HepG2 (cell line): ENCODE measurements around the gene NFAT5. TPM values are rescaled to one million over a fixed set of nuclear protein-coding genes. Genes with fewer than 3 reads are reported as not detected.

ENCODE experiments used
- ATAC-seq: fragments of 200-7000 bp; cut with Tn5 transposase; 3 replicates; pipeline ENCODE4 v1.9.1; 2020; ENCODE audit warnings: mild to moderate bottlenecking, moderate library complexity
- BruUV-seq: library from RNA; stranded (reverse); fragments of 400-500 nt; replicated peaks from 2 replicates; lab custom pipeline; 2021; lab: Mats Ljungman, UMichigan
- CTCF ChIA-PET: fragments of 300-600 bp; formaldehyde crosslinking; extraction: SDS; loops from one replicate; lab custom pipeline; 2021; ENCODE audit warnings: low total read pairs, inconsistent platforms, low intra/inter-chr PET ratio; lab: Yijun Ruan, JAX
- POLR2A ChIA-PET: fragments of 350-600 bp; sonication (Branson Sonifier 250); formaldehyde crosslinking; loops from one replicate; lab custom pipeline; 2020; ENCODE audit warnings: antibody characterized with exemption, inconsistent platforms; lab: Yijun Ruan, JAX
- DNase-seq: peaks from one replicate; pipeline ENCODE4 v3.0.0-alpha.2; 2015; ENCODE audit warnings: low spot score
- FAIRE-seq: peaks from 3 replicates; lab custom pipeline; 2011; peaks lifted over from hg19 to GRCh38; lab: Jason Lieb, UNC
- H2AFZ ChIP-seq: one replicate; pipeline ENCODE4 v1.6.1; 2011; ENCODE audit warnings: low read length, inconsistent platforms
- H3K27ac ChIP-seq: fragments of 300-600 bp; 3 replicates; pipeline ENCODE4 v1.8.0; 2011; ENCODE audit warnings: mixed run types, mild to moderate bottlenecking, mixed read lengths, low read length, inconsistent platforms; ENCODE audit not compliant: insufficient read depth; ENCODE audit errors: extremely low read length
- H3K27me3 ChIP-seq, 2 experiments: fragments of 200-600 bp in 1 of 2; 2 replicates in 1 of 2; 3 replicates in 1 of 2; pipeline versions ENCODE4 v1.6.0 to v1.8.0; 2011; ENCODE audit warnings: low read length in 2 of 2, mild to moderate bottlenecking in 2 of 2, moderate library complexity in 2 of 2, inconsistent platforms in 1 of 2; ENCODE audit not compliant: insufficient read depth in 2 of 2, control insufficient read depth in 1 of 2
- H3K36me3 ChIP-seq, 2 experiments: fragments of 200-600 bp in 1 of 2; replicated peaks in 1 of 2; 2 replicates in 1 of 2; 3 replicates in 1 of 2; pipeline versions ENCODE4 v1.5.1 to v1.8.0; 2011; ENCODE audit warnings: low read length in 2 of 2, inconsistent platforms in 1 of 2; ENCODE audit not compliant: insufficient read depth in 2 of 2, control insufficient read depth in 1 of 2
- H3K4me1 ChIP-seq: 2 replicates; pipeline ENCODE4 v1.5.1; 2012; ENCODE audit warnings: low read length, inconsistent platforms; ENCODE audit not compliant: insufficient read depth
- H3K4me2 ChIP-seq: 2 replicates; pipeline ENCODE4 v1.6.0; 2011; ENCODE audit warnings: low read depth, low read length, inconsistent platforms
- H3K4me3 ChIP-seq, 3 experiments: fragments of 200-600 bp in 1 of 3; sonication (generic), shearing (Covaris generic) in 1 of 3; replicated peaks in 1 of 3; 2 replicates each; pipeline ENCODE4 v1.5.1; 2011 to 2016; ENCODE audit warnings: low read length in 3 of 3, inconsistent platforms in 2 of 3, low read depth in 2 of 3, mild to moderate bottlenecking in 2 of 3, control low read depth in 1 of 3, mixed read lengths in 1 of 3; ENCODE audit not compliant: insufficient read depth in 1 of 3
- H3K79me2 ChIP-seq: one replicate; pipeline ENCODE4 v1.6.1; 2011; ENCODE audit warnings: low read length, inconsistent platforms; ENCODE audit not compliant: insufficient read depth
- H3K9ac ChIP-seq: 2 replicates; pipeline ENCODE4 v1.6.0; 2011; ENCODE audit warnings: mild to moderate bottlenecking, low read depth, low read length, inconsistent platforms; ENCODE audit not compliant: insufficient read depth
- H3K9me3 ChIP-seq: 2 replicates; pipeline ENCODE4 v1.5.1; 2012; ENCODE audit warnings: mild to moderate bottlenecking, low read length
- H4K20me1 ChIP-seq: 2 replicates; pipeline ENCODE4 v1.6.0; 2011; ENCODE audit warnings: inconsistent platforms, mild to moderate bottlenecking, low read length, moderate library complexity; ENCODE audit not compliant: insufficient read depth
- ADNP ChIP-seq: sonication (generic); formaldehyde crosslinking; IDR thresholded peaks from 2 replicates; pipeline ENCODE4 v1.4.0; 2020; ENCODE audit warnings: missing genetic modification reagents
- ATM ChIP-seq: fragments of 450-650 bp; IDR thresholded peaks from 2 replicates; pipeline ENCODE4 v1.7.1; 2017; ENCODE audit warnings: mild to moderate bottlenecking, borderline replicate concordance
- HOXA5 ChIP-seq: sonication (generic); formaldehyde crosslinking; IDR thresholded peaks from 2 replicates; pipeline ENCODE4 v1.4.0; 2020; ENCODE audit warnings: missing genetic modification reagents
- KLF6 ChIP-seq: IDR thresholded peaks from 2 replicates; pipeline ENCODE4 v1.8.0; 2016; ENCODE audit warnings: missing biosample characterization, missing genetic modification reagents
- NR3C1 ChIP-seq: sonication (generic); formaldehyde crosslinking; IDR thresholded peaks from 2 replicates; pipeline ENCODE4 v1.4.0; 2020; ENCODE audit warnings: missing genetic modification reagents
- TBP ChIP-seq: sonication (generic); formaldehyde crosslinking; IDR thresholded peaks from 2 replicates; pipeline ENCODE4 v1.5.0; 2020; ENCODE audit warnings: missing genetic modification reagents
- ZNF530 ChIP-seq: sonication (generic); formaldehyde crosslinking; IDR thresholded peaks from 2 replicates; pipeline ENCODE4 v1.5.0; 2020; ENCODE audit warnings: low read depth, mild to moderate bottlenecking, missing genetic modification reagents
- ZSCAN5A ChIP-seq: sonication (generic); formaldehyde crosslinking; IDR thresholded peaks from 2 replicates; pipeline ENCODE4 v1.8.0; 2022; ENCODE audit warnings: mild to moderate bottlenecking, missing genetic modification reagents, borderline replicate concordance
- in situ Hi-C: cut with HindIII; loops from 2 replicates; pipeline ENCODE4 v1.10.0; 2017; ENCODE audit warnings: low pct_unique_long_range_greater_than_20kb; ENCODE audit not compliant: extremely low pct_ligation_motif_present
- intact Hi-C: fragments of 100-400 bp; cut with micrococcal nuclease; formaldehyde crosslinking; loops from one replicate; pipeline ENCODE4 v1.10.0; 2022; ENCODE audit not compliant: unreplicated experiment
- polyA plus RNA-seq, 8 experiments: library from polyadenylated mRNA; depleted of rRNA in 3 of 8; stranded (reverse) in 7 of 8; unstranded in 1 of 8; fragments of >200 nt; fragmentation: Illumina TruSeq in 4 of 8; extraction: Trizol in 4 of 8; gene quantifications; 2 replicates each; pipeline versions ENCODE4 v1.2.1 to v1.2.3, GENCODE V29; 2011 to 2016; ENCODE audit warnings: low read depth in 4 of 8, missing spikeins in 1 of 8, mixed read lengths in 1 of 8; ENCODE audit not compliant: insufficient read depth in 1 of 8
- total RNA-seq, 5 experiments: library from RNA; depleted of rRNA; stranded (reverse); fragments of >200 nt; fragmentation: Illumina TruSeq; extraction: Trizol; gene quantifications; 2 replicates each; pipeline ENCODE4 v1.2.3, GENCODE V29; 2016; ENCODE audit warnings: low read depth in 1 of 5
- TF ChIP-seq, protein P1 (sequence below): sonication (generic); formaldehyde crosslinking; IDR thresholded peaks from one replicate; pipeline ENCODE4 v1.5.1; 2020; ENCODE audit warnings: mild to moderate bottlenecking, missing genetic modification reagents; ENCODE audit errors: not compliant biosample characterization
- TF ChIP-seq, protein P2 (sequence below): sonication (generic); formaldehyde crosslinking; IDR thresholded peaks from 2 replicates; pipeline ENCODE4 v1.8.1; 2023; ENCODE audit warnings: mild to moderate bottlenecking, moderate library complexity, missing genetic modification reagents
- TF ChIP-seq, protein P3 (sequence below): sonication (generic); formaldehyde crosslinking; conservative IDR thresholded peaks from 2 replicates; pipeline ENCODE4 v1.4.0; 2020; ENCODE audit warnings: missing genetic modification reagents

The NFAT5 gene
- total and polyA plus RNA-seq, 2 of the 13 experiments (the other 11 are each of a cell fraction or from before 2014, with no cell fraction given): 20.5 to 54.3 TPM

DNA sequence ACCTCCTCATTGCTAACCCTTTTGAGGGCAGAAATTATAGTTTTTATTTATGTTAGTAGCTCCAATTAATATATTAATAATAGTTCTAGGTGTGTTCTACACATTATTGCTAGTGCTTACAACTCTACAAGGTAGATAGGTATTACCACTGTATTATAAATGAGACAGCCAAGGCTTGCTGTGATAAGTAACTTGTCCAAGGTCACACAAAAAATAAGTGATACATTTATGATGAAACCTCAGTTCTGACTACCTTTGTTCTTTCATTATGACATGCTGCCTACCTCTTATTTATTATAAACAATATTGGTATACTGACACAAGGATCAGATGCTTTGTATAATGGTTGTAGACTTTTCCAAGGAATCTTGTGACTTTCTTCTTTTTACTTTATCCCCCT lies 41.2 kb downstream of the NFAT5 start:
- no peak overlapping the region for H3K4me2 ChIP-seq
- H3K27me3 ChIP-seq: no peaks in the 10 kb centered on the region
- FAIRE-seq: no peak
- H3K27ac ChIP-seq: no peak overlapping the region
- BruUV-seq: no TSS peak
- H4K20me1 ChIP-seq: peaks cover 45% of the 10 kb centered on the region
- ChIA-PET CTCF (no interaction called here), POLR2A (no interaction called here)
- in situ Hi-C loops: no loop called here
- TF ChIP-seq KLF6 (CRISPR knock-in tag): no peak
- TF ChIP-seq ZNF530 (CRISPR knock-in tag): no peak
- TF ChIP-seq ATM: no peak
- TF ChIP-seq, protein P1, sequence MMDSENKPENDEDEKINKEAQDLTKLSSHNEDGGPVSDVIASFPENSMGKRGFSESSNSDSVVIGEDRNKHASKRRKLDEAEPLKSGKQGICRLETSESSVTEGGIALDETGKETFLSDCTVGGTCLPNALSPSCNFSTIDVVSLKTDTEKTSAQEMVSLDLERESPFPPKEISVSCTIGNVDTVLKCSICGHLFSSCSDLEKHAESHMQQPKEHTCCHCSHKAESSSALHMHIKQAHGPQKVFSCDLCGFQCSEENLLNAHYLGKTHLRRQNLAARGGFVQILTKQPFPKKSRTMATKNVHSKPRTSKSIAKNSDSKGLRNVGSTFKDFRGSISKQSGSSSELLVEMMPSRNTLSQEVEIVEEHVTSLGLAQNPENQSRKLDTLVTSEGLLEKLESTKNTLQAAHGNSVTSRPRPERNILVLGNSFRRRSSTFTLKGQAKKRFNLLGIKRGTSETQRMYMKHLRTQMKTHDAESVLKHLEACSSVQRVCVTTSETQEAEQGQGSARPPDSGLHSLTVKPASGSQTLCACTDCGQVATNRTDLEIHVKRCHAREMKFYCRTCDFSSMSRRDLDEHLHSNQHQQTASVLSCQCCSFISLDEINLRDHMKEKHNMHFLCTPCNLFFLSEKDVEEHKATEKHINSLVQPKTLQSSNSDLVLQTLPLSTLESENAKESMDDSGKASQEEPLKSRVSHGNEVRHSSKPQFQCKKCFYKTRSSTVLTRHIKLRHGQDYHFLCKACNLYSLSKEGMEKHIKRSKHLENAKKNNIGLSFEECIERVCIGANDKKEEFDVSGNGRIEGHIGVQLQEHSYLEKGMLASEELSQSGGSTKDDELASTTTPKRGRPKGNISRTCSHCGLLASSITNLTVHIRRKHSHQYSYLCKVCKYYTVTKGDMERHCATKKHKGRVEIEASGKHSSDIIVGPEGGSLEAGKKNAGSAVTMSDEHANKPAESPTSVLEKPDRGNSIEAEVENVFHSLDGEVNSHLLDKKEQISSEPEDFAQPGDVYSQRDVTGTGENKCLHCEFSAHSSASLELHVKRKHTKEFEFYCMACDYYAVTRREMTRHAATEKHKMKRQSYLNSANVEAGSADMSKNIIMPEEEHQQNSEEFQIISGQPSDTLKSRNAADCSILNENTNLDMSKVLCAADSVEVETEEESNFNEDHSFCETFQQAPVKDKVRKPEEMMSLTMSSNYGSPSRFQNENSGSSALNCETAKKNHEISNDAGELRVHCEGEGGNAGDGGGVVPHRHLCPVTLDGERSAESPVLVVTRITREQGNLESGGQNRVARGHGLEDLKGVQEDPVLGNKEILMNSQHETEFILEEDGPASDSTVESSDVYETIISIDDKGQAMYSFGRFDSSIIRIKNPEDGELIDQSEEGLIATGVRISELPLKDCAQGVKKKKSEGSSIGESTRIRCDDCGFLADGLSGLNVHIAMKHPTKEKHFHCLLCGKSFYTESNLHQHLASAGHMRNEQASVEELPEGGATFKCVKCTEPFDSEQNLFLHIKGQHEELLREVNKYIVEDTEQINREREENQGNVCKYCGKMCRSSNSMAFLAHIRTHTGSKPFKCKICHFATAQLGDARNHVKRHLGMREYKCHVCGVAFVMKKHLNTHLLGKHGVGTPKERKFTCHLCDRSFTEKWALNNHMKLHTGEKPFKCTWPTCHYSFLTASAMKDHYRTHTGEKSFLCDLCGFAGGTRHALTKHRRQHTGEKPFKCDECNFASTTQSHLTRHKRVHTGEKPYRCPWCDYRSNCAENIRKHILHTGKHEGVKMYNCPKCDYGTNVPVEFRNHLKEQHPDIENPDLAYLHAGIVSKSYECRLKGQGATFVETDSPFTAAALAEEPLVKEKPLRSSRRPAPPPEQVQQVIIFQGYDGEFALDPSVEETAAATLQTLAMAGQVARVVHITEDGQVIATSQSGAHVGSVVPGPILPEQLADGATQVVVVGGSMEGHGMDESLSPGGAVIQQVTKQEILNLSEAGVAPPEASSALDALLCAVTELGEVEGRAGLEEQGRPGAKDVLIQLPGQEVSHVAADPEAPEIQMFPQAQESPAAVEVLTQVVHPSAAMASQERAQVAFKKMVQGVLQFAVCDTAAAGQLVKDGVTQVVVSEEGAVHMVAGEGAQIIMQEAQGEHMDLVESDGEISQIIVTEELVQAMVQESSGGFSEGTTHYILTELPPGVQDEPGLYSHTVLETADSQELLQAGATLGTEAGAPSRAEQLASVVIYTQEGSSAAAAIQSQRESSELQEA (CRISPR knock-in tag): no peak
- TF ChIP-seq ADNP (CRISPR knock-in tag): no peak
- no peak for TF ChIP-seq ZSCAN5A (CRISPR knock-in tag)
- TF ChIP-seq, protein P2, sequence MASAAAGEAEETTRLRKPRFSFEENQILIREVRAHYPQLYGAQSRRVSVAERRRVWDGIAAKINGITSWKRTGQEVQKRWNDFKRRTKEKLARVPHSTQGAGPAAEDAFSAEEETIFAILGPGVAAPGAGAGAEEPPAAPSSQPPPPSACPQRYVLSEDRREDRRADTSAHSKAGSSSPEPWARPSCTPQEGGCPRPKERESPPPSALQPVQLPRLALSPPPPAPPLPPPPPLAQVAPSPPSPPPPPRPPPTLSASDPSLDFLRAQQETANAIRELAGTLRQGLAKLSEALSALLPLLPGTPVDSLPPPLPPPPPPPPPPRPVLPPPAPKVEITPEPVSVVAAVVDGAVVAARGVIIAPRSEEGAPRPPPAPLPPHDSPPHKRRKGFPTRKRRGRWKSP: no peak
- TF ChIP-seq, protein P3, sequence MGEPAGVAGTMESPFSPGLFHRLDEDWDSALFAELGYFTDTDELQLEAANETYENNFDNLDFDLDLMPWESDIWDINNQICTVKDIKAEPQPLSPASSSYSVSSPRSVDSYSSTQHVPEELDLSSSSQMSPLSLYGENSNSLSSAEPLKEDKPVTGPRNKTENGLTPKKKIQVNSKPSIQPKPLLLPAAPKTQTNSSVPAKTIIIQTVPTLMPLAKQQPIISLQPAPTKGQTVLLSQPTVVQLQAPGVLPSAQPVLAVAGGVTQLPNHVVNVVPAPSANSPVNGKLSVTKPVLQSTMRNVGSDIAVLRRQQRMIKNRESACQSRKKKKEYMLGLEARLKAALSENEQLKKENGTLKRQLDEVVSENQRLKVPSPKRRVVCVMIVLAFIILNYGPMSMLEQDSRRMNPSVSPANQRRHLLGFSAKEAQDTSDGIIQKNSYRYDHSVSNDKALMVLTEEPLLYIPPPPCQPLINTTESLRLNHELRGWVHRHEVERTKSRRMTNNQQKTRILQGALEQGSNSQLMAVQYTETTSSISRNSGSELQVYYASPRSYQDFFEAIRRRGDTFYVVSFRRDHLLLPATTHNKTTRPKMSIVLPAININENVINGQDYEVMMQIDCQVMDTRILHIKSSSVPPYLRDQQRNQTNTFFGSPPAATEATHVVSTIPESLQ (CRISPR knock-in tag): no peak
- TF ChIP-seq TBP (CRISPR knock-in tag): no peak
- TF ChIP-seq HOXA5: no peak
- no peak for TF ChIP-seq NR3C1 (CRISPR knock-in tag)
- no peaks in the 10 kb centered on the region for H3K9me3 ChIP-seq
- intact Hi-C loops: no loop called here
- 0 out of 2 replicates have a peak, but pooled peaks cover 8% of the 10 kb centered on the region for H3K4me1 ChIP-seq
- H3K79me2 ChIP-seq: peaks cover 89% of the 10 kb centered on the region
- H3K36me3 ChIP-seq: peaks cover 10 to 42% of the 10 kb centered on the region in 2 experiments
- H3K9ac ChIP-seq: no peak overlapping the region
- no peak overlapping the region for H3K4me3 ChIP-seq
- DNase-seq: no peak
- ATAC-seq: no peak
- H2AFZ ChIP-seq: no peak overlapping the region
